Glomerular endothelial cell (primary cell): ENCODE measurements around the gene RMP24.
A peak's percentile ranks its signal among the peaks of the same experiment; 100 is the strongest.

ENCODE experiments used
- DNase-seq: peaks from one replicate; pipeline ENCODE4 v3.0.0-alpha.2; 2011; ENCODE audit warnings: low read depth, low spot score; ENCODE audit errors: extremely low read depth

Gene RMP24

DNA sequence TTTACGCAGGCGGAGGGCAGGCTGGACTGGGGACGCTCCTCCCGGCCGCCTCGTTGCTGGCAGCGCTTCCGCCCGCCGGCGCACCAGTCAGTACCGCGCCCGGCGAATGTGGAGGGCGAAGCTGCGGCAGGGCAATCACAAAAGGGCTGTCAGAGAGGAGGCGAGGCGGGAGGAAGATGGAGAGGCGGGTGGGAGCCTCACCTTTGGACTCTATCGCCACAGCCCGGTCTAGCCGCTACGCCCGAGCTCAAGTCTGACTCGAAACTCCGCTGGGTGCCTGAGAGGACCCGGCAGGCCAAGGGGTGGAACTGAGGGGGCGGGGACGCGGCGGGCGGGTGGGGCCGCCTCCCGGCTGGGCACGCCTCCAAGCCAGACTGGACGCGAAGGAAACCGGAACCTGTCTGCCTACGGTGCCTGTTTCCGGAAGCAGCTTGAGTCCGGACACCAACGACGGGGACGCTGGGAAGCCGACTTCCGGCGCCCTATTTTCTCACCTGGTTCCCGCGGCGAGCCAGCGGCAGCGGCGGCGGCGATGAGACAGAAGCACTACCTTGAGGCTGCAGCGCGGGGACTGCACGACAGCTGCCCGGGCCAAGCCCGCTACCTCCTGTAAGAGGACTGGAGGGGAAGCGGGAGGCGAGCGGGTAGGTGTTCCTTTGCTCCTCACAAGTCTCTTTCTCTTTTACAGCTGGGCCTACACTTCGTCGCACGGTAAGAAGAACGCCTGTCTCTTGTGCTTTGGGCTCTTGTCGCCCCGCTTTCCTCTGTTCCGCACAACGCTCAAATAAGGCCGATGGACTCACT is at the start of gene RMP24:
TSS of gene RMP24 (plus strand) at position 483 of the 804 bp plus-strand sequence.
- peak; percentile 70 for DNase-seq

DNA sequence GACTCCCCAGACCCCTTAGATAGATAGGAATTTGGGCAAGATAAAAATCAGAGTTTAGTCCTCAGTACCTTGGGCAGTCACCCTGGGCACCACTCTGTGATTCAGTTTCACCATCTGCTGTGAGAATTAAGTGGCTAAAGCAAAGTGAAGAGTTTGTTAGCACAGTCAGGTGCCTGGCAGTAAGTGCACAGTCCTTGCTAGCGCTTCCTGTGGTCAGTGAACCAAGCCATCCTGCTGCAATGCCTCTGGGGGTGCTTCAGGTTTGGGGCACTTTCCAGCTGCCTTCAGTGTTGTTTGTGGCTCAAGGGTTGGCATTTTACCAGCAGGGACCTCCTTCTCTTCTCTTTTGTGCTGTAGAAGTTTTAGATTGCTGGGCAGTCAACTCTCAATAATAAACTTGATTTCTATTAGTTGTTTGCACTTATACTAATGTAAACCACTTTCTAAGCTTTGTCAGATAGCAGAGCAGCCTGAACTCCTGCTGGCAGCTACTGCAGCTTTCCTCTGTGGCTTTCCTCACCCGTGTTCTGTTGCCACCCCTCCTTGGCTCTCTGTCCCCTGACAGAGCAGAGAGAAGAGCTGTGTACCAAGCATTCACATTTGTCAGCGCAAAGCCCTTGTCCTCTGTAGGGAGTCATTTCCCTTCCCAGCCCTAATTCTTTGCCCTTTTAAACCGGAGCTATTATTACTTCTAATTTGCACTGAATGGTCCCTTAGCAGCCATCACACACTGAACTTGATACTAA is 48.4 kb upstream of the RMP24 start:
- DNase-seq: no peak

DNA sequence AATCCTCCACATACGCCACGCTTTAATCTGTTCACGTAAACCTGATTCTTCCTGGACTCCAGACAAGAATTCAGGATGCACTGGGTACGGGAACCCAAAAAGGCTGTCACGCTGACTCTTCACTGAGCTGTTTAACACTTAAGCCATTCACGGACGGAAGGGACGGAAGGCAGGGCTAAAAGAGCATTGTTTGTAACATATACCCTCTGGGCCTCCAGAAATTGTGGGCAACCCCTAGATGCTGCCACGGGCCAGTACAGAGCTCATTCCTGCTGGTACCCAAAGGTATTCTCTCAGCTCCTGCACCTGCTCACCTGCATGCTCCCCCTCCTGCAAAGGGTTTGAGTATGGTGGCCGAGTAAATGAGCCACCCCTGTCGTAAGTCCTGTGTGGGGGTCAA is 45.6 kb upstream of the RMP24 start:
- DNase-seq: no peak

DNA sequence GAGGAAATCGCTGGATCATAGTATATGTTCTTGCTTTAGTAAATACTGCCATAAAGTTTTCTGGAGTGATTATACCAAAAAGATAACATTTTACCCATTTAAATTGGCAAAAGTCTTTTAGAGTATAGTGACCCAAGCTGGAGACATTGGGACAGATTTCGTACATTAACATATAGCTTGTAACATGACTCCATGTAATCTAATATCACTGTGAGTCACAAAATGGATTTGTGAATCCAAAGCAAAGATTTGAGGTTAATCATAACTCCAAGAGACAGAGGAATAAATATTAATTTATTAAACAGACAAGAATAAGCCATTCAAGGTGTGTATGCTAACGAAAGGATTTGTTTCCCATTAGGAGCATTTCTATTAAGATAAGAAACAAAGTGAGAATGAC is 45.0 kb upstream of the RMP24 start:
- no peak for DNase-seq

DNA sequence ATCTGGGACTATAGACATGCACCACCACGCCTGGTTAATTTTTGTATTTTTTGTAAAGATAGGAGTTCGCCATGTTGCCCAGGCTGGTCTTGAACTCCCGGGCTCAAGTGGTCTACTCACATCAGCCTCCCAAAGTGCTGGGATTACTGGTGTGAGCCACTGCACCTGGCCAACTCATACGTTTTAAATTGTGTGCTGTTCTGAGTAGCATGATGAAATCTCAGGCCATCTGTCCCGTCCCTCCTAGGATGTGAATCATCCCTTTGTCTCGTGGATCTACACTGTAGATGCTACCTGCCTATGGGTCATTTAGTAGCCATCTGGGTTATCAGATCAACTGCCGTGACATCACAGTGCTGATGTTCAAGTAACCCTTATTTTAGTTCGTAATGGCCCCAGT is 38.5 kb upstream of the RMP24 start:
- no peak for DNase-seq

DNA sequence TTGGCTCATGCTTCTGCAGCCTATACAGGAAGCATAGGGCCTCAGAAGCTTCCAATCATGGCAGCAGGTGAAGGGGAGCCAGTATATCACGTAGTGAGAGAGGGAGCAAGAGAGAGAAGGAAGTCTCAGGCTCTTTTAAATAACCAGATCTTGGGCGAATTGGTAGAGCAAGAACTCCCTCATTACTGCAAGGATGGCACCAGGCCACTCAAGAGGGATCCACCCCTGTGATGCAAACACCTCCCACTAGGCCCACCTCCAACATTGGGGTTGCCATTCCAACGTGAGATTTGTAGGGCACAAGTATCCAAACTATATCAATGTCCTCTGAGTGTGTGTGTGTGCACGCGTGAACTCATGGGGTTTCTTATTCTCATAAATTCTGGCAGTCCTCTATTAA is 37.6 kb upstream of the RMP24 start:
- DNase-seq: no peak

DNA sequence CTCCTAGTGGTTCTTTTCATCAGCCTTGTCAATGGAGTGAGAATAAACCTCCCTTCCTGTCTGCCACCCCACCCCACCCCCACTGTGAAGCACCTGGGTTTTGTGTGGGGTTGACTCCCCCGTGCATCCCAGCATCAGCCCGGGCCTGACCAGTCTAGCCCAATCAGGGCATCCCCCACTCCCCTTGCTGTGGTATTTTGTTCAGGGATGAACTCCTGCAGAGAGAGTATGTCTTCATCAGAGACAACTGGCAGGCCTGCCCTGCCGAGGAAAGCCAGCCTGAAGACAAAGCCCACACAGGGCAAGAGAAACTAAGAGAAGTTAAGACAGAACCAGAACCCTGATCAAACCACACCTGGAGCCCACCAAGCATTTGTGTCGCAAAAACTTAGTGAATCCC is 36.7 kb upstream of the RMP24 start:
- no peak for DNase-seq

DNA sequence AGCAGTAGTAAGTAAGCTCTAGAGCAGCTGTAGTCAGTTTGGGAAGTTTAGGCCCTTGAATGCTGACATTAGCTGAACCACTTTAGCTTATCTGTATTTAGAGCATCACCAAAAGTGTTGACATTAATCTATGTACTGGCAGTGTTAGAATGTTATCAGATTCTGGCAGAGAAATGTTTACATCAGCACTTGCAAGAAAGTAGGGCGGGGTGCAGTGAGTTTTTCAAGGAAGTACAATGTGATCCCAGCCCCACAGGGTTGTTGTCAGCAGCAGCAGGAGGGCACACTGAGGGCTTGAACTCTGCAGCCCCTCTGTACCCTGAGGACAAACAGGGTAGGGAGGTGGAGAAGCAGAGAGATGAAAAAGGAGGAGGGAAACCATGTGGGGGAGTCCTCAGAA is 35.5 kb upstream of the RMP24 start:
- DNase-seq: no peak

DNA sequence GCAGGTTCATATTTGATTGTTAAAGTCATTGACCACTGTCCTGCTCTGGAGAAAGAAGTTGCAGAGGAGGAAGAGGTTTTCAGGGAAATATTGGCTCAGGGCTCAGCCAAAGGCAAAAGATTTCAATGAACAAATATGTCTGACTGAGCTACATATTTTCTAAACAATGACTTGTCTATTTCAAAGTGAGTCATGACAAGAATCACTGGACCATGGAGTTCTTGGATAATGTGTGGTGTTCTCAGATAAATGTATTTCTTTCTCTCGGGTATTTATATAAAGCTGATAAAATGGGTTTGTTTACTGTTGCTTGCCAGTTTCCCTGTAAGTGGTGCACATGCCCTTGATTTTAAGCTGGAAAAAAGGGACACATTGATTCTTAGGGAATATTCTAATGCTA is 34.3 kb upstream of the RMP24 start:
- DNase-seq: no peak

DNA sequence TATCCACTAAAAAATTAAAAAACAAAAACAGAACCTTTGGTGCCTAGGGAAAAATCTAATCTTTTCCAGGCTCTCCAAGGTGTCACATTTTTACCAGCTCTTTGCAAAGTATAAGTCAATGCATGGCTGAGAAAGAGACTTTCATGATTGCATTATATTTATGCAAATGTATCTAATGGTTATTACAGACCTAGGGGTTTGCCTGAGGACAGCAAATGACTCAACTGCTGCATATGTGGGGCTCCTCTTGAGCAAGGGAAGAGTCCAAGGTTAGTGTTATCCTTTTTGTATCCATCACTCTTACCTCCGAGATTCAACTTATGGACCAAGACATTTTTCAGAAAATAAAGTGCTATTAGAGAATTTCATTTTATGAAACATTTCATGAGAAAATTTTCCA is 33.9 kb upstream of the RMP24 start:
- no peak for DNase-seq

DNA sequence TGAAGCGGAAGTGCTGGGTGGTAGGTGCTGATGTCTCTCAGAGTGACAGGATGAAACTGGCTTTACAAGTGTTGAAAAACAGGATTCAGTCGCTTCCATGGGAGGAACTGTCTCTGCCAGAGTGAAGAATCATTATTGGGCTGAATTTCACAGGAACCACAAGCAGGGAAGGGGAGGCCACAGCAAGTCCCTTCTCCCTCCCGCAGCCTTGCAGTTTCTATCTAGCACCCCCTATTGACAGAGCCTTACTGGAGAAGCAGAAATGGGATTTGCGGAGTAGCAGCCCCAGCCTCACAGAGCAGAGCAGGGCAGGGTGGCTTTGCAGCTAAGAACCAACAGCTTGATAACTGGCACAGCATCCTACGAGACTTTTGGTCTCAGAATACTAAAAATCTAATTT is 33.3 kb upstream of the RMP24 start:
- no peak for DNase-seq

DNA sequence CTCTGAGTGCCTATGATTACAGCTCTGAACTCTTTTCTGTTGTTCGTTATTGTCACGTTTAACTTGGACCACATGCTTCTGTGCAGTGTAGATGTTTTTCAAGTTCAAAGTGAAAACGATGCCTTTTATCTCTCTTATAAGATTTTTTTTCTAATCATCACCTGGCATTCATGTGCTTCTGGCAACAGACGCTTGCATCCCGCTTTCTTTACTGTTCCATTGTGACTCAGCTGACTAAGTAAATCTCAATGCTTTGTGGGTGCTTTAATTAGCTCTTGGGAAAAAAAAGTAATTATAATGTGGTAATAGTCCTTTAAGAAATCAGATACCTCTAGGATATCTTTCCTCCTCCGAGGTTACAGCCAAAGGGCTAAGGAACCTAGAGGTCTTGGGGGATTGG is 31.2 kb upstream of the RMP24 start:
- DNase-seq: no peak

DNA sequence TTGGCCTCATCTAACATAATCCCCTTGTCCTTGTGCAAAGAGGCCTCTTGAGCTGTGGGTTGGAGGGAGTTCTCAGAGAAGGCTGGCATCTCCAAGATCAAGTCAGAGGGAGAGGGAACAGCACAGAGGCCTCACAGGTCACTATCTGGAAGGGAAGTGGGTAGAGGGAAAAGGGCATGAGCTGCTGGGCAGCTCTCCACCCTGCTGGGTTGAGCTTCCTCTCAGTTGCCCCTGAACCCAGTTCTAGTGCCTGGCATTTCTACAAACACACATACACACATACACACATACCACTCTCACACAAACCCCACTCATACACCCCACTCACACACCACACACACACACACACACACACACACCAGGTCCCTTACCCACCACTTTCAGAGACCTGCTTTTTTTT is 30.3 kb upstream of the RMP24 start:
- no peak for DNase-seq

DNA sequence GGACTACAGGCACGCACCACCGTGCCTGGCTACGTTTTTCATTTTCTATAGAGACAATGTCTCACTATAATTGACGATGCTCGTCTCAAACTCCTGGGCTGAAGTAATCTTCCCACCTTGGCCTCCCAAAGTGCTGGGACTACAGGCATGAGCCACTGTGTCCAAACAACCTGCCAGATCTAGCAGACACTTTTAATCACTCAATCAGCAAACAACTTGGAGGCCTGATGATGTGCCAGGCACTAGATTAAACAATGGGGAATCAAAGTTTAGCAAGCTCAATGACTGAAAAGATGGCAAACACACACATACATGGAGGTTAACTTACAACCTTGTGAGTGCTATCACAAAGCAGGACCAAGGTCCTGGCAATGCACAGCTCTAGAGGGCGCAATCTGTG is 29.8 kb upstream of the RMP24 start:
- no peak for DNase-seq

DNA sequence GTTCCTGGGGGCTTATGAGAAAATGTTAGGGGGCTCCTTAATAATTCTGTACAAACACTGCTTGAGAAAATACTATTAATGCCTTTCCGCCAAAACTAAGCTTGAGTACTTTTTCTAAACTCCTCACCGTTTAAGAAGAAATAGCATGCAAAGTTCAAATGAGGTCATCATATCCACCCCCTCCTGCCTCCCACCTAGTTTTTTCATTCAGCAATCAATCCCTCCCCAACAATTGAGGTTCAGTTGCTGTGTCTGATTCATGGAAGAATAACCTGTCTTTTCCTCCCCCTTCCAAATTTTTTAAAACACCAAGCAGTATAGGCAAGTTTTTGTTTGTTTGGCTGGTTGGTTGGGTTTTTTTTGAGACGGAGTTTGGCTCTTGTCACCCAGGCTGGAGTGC is 24.4 kb upstream of the RMP24 start:
- no peak for DNase-seq

DNA sequence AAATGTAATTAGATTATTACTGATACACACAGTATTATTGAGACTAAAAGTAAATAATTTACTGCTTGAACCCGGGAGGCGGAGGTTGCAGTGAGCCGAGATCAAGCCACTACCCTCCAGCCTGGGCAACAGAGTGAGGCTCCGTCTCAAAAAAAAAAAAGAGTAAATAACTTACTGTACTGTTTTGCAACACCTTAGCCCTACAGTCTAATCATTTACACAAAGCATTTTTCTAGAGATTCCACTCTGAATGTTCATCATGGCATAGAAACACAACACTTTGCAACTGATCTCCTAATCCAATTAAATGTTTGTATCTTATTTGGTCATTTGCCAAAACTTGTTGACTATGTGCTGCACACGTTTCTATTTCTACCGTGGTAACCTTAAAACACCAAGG is 23.4 kb upstream of the RMP24 start:
- no peak for DNase-seq

DNA sequence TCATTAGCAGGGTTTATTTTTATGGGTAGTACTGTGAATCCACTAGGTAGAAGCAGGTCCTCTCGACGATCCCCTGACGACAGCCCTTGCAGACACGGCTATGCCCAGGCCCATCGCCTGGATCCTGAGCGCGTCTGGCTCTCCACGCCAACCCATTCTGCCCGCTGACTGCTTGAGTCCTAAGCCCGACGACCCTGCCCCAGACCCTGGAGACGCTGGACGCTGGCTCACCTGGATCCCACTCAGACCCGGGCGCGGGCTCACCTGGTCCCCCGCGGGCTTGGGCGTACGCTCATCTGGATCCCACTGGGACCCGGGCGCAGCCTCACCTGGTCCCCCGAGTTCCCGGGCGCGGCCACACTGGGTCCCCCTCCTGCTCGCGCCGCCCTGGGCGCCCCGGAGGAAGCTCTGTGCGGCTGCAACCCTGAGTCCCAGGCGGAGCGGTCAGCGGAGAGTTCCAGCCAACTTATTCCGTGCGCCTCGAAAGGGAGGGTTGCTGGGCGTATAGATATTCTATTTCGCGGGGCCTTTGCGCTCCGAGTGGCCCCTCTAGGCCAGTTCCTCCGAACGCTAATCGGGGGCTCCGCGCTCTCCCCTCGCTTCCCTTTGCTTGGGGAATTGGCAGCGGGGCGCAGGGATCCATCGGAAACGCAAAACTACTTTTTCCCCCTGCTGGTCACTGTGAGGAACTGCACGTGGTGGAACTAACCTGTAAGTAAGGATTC is 22.4 kb upstream of the RMP24 start:
- peak; percentile 42 for DNase-seq

DNA sequence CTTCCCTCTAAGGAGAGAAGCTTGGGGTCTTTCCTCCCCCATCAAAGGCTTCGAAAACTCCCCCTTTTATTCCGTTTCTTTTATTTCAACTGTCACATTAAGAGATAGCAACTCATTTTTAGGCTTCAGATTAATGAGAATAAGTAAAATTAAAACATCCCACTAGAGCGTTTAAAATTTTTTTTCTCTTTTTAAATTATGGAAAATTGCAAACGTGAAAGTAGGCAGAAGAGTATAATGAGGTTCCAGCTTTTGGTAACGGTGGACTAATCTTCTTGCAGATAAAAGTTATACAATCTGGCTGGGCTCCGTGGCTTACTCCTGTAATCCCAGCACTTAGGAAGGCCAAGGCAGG is 21.9 kb upstream of the RMP24 start:
- no peak for DNase-seq

DNA sequence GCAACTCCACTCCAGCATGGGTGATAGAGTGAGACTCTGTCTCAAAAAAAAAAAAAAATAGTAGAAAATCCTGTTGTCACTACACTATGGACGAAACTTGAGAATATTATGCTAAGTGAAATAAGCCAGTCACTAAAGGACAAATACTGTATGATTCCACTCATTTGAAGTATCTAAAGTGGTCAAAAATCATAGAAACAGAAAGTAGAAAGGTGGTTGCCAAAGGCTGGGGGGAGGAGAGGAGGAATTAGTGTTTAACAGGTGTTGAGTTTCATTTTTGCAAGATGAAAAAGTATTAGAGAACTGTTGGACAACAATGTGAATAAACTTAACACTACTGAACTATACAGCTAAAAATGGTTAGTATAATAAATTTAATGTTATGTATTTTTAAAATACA is 18.8 kb upstream of the RMP24 start:
- DNase-seq: no peak

DNA sequence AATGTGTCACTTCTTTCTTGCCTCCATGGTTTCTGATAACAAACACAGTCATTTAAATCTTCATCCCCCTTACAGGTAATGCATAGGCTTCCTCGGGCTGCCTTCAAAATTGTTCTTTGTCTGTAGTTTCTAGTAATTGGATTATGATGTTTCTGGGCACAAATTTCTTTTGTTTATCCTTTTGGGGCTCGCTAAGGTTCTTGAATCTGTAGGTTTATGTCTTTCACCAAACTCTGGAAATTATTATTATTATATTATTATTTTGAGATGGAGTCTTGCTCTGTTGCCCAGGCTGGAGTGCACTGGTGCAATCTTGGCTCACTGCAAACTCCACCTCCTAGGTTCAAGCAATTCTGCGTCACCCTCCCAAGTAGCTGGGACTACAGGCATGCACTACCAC is 16.3 kb upstream of the RMP24 start:
- no peak for DNase-seq

DNA sequence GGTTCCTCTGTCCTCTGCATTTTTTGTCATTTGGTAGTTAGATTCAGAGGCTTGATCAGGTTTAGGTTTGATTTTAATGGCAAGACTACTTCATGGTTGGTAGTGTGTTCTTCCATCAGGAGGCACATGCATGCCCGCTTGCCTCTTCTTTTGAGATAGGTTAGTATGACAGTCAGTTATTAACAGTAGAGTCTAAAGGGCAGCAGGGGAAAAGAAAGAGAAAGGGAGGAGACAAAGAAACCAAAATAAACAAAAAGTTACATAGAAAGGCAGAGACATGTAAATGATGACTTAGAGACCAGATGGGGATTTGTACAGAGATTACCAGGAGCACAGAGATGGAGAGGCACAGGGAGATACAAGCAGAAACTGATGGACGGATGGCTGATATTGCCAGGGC is 10.2 kb upstream of the RMP24 start:
- no peak for DNase-seq

DNA sequence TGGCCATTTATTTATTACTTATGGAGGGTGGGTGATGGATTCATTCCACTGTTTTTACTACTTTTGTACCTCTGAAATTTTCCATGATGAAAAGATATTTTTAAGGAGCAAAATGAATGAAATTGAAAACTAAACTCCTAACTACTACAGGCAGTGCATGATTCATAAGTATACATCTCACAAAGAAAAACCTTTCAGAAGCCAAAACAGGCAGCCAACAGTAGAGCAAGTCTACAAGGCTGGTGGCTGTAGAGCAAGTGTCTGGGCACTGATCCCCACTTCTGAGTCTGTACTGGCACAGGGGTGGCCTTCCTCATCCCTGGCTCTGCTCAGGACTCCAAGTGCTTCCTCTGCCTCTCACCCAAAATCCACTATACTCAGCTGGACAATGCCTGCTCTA is 8.2 kb upstream of the RMP24 start:
- DNase-seq: no peak
